KMS-11 (cell line): ENCODE results near the gene CELA3B.

Experiments used
- H2AFZ ChIP-seq: fragments of 200-600 bp; sonication (generic); 2 replicates; pipeline ENCODE4 v1.6.1; 2016; ENCODE audit warnings: antibody characterized with exemption, mixed run types, low read depth
- H3K27ac ChIP-seq: fragments of 200-600 bp; sonication (generic); 2 replicates; pipeline ENCODE4 v1.6.1; 2016; ENCODE audit warnings: mild to moderate bottlenecking, mixed run types
- H3K27me3 ChIP-seq: fragments of 200-600 bp; sonication (generic); 2 replicates; pipeline ENCODE4 v1.6.1; 2017; ENCODE audit warnings: mild to moderate bottlenecking, low read depth, mixed run types, moderate library complexity; ENCODE audit not compliant: insufficient read depth
- H3K36me3 ChIP-seq: fragments of 200-600 bp; sonication (generic); 2 replicates; pipeline ENCODE4 v1.6.1; 2017; ENCODE audit warnings: mild to moderate bottlenecking, mixed run types; ENCODE audit not compliant: insufficient read depth
- H3K4me1 ChIP-seq: fragments of 200-600 bp; sonication (generic); 2 replicates; pipeline ENCODE4 v1.6.1; 2016; ENCODE audit warnings: mild to moderate bottlenecking, low read depth, mixed run types; ENCODE audit not compliant: poor library complexity, severe bottlenecking
- H3K4me2 ChIP-seq: fragments of 200-600 bp; sonication (generic); 2 replicates; pipeline ENCODE4 v1.7.0; 2016; ENCODE audit warnings: mild to moderate bottlenecking, mixed run types
- H3K4me3 ChIP-seq: fragments of 200-600 bp; sonication (generic); IDR thresholded peaks from 2 replicates; pipeline ENCODE4 v1.6.1; 2017; ENCODE audit warnings: low read depth, low read length, mixed read lengths; ENCODE audit not compliant: insufficient read depth
- H3K79me2 ChIP-seq: fragments of 200-600 bp; sonication (generic); 2 replicates; pipeline ENCODE4 v1.6.1; 2016; ENCODE audit warnings: low read depth, mixed run types; ENCODE audit not compliant: insufficient read depth
- H3K9ac ChIP-seq: fragments of 200-600 bp; sonication (generic); 2 replicates; pipeline ENCODE4 v1.6.1; 2016; ENCODE audit warnings: mild to moderate bottlenecking, mixed run types
- H4K20me1 ChIP-seq: fragments of 200-600 bp; sonication (generic); 2 replicates; pipeline ENCODE4 v1.6.1; 2016; ENCODE audit warnings: mild to moderate bottlenecking, mixed run types; ENCODE audit not compliant: insufficient read depth
- CTCF ChIP-seq: fragments of 200-600 bp; sonication (generic); conservative IDR thresholded peaks from 2 replicates; pipeline ENCODE4 v1.6.1; 2017; ENCODE audit warnings: low read depth, mild to moderate bottlenecking, antibody characterized with exemption, low read length, moderate library complexity, mixed read lengths

CELA3B gene

GRCh38 chr1:21951226-21951870 is 25.5 kb upstream of the CELA3B start:
- Histone ChIP-seq H3K79me2 (no peaks in the 10 kb centered on the region), H3K4me3 (no peak overlapping the region), H3K4me1 (no peaks in the 10 kb centered on the region), H3K4me2 (no peak overlapping the region), H3K36me3 (no peaks in the 10 kb centered on the region), H2AFZ (no peak overlapping the region), H3K27me3 (peaks cover 9% of the 10 kb centered on the region; the same call in 1 of the 2 replicates), H3K9ac (no peak overlapping the region), H4K20me1 (no peaks in the 10 kb centered on the region), H3K27ac (no peak overlapping the region)
- no peak for TF ChIP-seq CTCF

GRCh38 chr1:21952786-21953520 is 23.9 kb upstream of the CELA3B start:
- Histone ChIP-seq H3K27ac (no peak overlapping the region), H3K27me3 (peaks cover 9% of the 10 kb centered on the region; the same call in 1 of the 2 replicates), H3K36me3 (no peaks in the 10 kb centered on the region), H3K9ac (no peak overlapping the region), H3K4me1 (no peaks in the 10 kb centered on the region), H3K4me2 (no peak overlapping the region), H4K20me1 (no peaks in the 10 kb centered on the region), H2AFZ (no peak overlapping the region), H3K4me3 (no peak overlapping the region), H3K79me2 (no peaks in the 10 kb centered on the region)
- no peak for TF ChIP-seq CTCF

GRCh38 chr1:21955058-21955457 is 21.8 kb upstream of the CELA3B start:
- H3K9ac ChIP-seq, result no peak overlapping the region
- H3K36me3 ChIP-seq, result no peaks in the 10 kb centered on the region
- no peak for TF ChIP-seq CTCF
- H3K27me3 ChIP-seq, result peaks cover 6% of the 10 kb centered on the region; the same call in 1 of the 2 replicates
- no peak overlapping the region for H3K4me3 ChIP-seq
- H3K79me2 ChIP-seq, result no peaks in the 10 kb centered on the region
- H2AFZ ChIP-seq, result no peak overlapping the region
- no peak overlapping the region for H3K4me2 ChIP-seq
- no peaks in the 10 kb centered on the region for H3K4me1 ChIP-seq
- H4K20me1 ChIP-seq, result no peaks in the 10 kb centered on the region
- no peak overlapping the region for H3K27ac ChIP-seq

GRCh38 chr1:21955501-21956281 is 21.1 kb upstream of the CELA3B start:
- Histone ChIP-seq H3K27me3 (peaks cover 6% of the 10 kb centered on the region; the same call in 1 of the 2 replicates), H3K4me1 (no peaks in the 10 kb centered on the region), H3K4me2 (no peak overlapping the region), H3K79me2 (no peaks in the 10 kb centered on the region), H2AFZ (no peak overlapping the region), H3K4me3 (no peak overlapping the region), H4K20me1 (no peaks in the 10 kb centered on the region), H3K36me3 (no peaks in the 10 kb centered on the region), H3K27ac (no peak overlapping the region), H3K9ac (no peak overlapping the region)
- no peak for TF ChIP-seq CTCF
